ENCODE data around the gene PDE4D. TPM values are rescaled to one million over a fixed set of nuclear protein-coding genes. Genes with fewer than 3 reads are reported as not detected.

Gene PDE4D
- total RNA-seq, 1 experiment from 2014 or later, result 11.6 TPM

- TF ChIP-seq CTCF (IDR thresholded peaks at IDR 0.05; ENCODE audit: unreplicated experiment), result no peak
- Mint-ChIP-seq H3K4me1 (ENCODE audit: low read depth, unreplicated experiment) (no peaks in the 10 kb centered on the region), H3K36me3 (ENCODE audit: insufficient read depth, unreplicated experiment) (no peaks in the 10 kb centered on the region), H3K9me3 (ENCODE audit: low read depth, unreplicated experiment) (no peaks in the 10 kb centered on the region), H3K4me3 (ENCODE audit: low read depth, unreplicated experiment) (no peak overlapping the region), H3K27ac (ENCODE audit: unreplicated experiment) (no peak overlapping the region), H3K27me3 (ENCODE audit: unreplicated experiment) (no peaks in the 10 kb centered on the region)
- peak; percentile 21 for DNase-seq
- CTCF ChIA-PET, result interaction anchor here (0.6 kb wide), 1 partner anchor 126 kb away, joined by 3 read pairs; no protein-coding TSS in a partner anchor
- BruUV-seq (replicated peaks), result no TSS peak
- intact Hi-C loops (cut with micrococcal nuclease; ENCODE audit: unreplicated experiment), result no loop called here
Measured at GRCh38 chr5:59069438-59070079, 824.0 kb downstream of the PDE4D start.

- intact Hi-C loops (cut with micrococcal nuclease; ENCODE audit: unreplicated experiment), result no loop called here
Measured at GRCh38 chr5:59067956-59068656, 825.4 kb downstream of the PDE4D start.

GRCh38 chr5:59066367-59067163 lies 827.0 kb downstream of the PDE4D start:
- no peak for TF ChIP-seq CTCF (IDR thresholded peaks at IDR 0.05; ENCODE audit: unreplicated experiment)
- Mint-ChIP-seq H3K27me3 (ENCODE audit: unreplicated experiment) (no peaks in the 10 kb centered on the region), H3K4me3 (ENCODE audit: low read depth, unreplicated experiment) (no peak overlapping the region), H3K27ac (ENCODE audit: unreplicated experiment) (no peak overlapping the region), H3K36me3 (ENCODE audit: insufficient read depth, unreplicated experiment) (no peaks in the 10 kb centered on the region), H3K4me1 (ENCODE audit: low read depth, unreplicated experiment) (no peaks in the 10 kb centered on the region), H3K9me3 (ENCODE audit: low read depth, unreplicated experiment) (no peaks in the 10 kb centered on the region)
- CTCF ChIA-PET, result no interaction called here
- DNase-seq, result no peak
- no TSS peak for BruUV-seq (replicated peaks)
- intact Hi-C loops (cut with micrococcal nuclease; ENCODE audit: unreplicated experiment), result no loop called here

More at GRCh38 chr5:59067956-59068656, 825.4 kb downstream of the PDE4D start:
- TF ChIP-seq CTCF (IDR thresholded peaks at IDR 0.05; ENCODE audit: unreplicated experiment), result no peak
- Mint-ChIP-seq H3K27ac (ENCODE audit: unreplicated experiment) (no peak overlapping the region), H3K27me3 (ENCODE audit: unreplicated experiment) (no peaks in the 10 kb centered on the region), H3K9me3 (ENCODE audit: low read depth, unreplicated experiment) (no peaks in the 10 kb centered on the region), H3K36me3 (ENCODE audit: insufficient read depth, unreplicated experiment) (no peaks in the 10 kb centered on the region), H3K4me1 (ENCODE audit: low read depth, unreplicated experiment) (no peaks in the 10 kb centered on the region), H3K4me3 (ENCODE audit: low read depth, unreplicated experiment) (no peak overlapping the region)
- BruUV-seq (replicated peaks), result no TSS peak
- CTCF ChIA-PET, result no interaction called here
- DNase-seq, result no peak

- no peak overlapping the region for H3K27ac Mint-ChIP-seq (ENCODE audit: unreplicated experiment)
- DNase-seq, result no peak
- H3K4me3 Mint-ChIP-seq (ENCODE audit: low read depth, unreplicated experiment), result no peak overlapping the region
- no peaks in the 10 kb centered on the region for H3K36me3 Mint-ChIP-seq (ENCODE audit: insufficient read depth, unreplicated experiment)
- no peaks in the 10 kb centered on the region for H3K4me1 Mint-ChIP-seq (ENCODE audit: low read depth, unreplicated experiment)
- no peak for TF ChIP-seq CTCF (IDR thresholded peaks at IDR 0.05; ENCODE audit: unreplicated experiment)
- no peaks in the 10 kb centered on the region for H3K27me3 Mint-ChIP-seq (ENCODE audit: unreplicated experiment)
- intact Hi-C loops (cut with micrococcal nuclease; ENCODE audit: unreplicated experiment), result no loop called here
- no TSS peak for BruUV-seq (replicated peaks)
- CTCF ChIA-PET, result no interaction called here
- no peaks in the 10 kb centered on the region for H3K9me3 Mint-ChIP-seq (ENCODE audit: low read depth, unreplicated experiment)
Measured at GRCh38 chr5:59065554-59065953, 828.0 kb downstream of the PDE4D start.

All from Calu3 (cell line).